ENCODE results near the gene PSMG2.

Gene PSMG2

DNA sequence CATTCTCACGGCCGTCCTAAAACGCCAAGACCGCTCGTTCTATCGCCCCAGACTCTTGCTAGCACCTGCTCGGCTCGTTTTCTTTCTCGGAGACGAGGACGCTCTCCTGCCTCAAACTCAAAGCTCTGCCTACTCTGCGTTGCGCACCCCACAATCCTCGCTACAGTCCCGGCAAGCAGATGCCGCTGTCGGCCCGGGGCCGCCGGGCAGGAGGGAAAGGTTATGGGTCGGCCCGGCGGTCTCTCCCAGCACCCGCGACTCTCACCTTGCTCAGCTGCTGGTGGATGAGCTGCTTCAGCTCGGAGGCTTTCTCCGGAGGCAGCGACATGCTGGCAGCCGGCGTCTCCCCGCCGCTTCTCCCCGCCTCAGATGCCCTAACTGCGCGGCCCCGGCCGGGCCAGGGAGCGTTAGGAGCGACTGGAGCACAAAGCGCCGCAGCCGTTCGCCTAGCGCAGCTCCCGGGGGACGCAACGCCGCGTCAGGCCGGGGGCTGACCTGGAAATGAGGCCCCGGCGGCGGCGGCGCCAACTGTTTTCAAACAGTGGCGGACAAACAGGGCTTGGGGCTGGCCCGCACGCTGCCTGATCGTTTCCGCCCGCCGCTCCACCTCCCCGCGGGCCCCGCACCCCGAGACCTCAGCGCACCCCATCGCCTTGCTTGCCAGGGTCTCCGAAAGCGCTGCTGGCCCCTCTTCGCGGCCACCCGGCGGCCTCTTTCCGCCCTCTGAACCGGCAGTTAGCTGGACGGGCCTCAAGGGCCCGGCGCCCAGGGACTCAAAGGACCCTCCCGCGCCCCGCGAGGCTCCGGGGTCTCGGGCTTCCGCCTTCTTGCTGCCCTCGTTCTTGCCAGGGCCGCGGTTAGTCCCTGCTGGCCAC is at the start of gene PSMG2, which contains the start of gene CEP76:
Gene PSMG2 (plus strand): TSS at position 822 of the 875 bp plus-strand sequence. CDS start 66 bp downstream, outside the sequence.
Gene CEP76 (minus strand): TSS at position 503 of the 875 bp plus-strand sequence. CDS start 175 bp downstream, at position 328.
- DNase-seq (ENCODE audit: low spot score) = peak; percentile 88

DNA sequence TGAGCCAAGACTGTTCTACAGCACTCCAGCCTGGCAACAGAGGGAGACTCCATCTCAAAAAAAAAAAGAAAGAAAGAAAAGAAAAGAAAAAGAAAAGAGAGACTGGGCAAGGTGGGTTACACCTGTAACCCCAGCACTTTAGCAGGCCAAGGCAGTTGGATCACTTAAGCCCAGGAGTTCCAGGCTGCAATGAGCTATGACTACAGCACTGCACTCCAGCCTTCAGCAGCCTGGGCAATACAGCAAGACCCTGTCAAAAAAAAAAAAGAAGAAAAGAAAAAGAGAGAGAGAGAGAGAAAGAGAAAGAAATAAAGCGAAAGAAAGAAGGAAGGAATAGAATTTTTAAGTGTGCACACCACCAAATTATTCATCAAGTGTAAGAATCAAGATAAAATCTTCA is 47.9 kb upstream of the PSMG2 start:
- DNase-seq (ENCODE audit: low spot score) = no peak

GRCh38 chr18:12656605-12656937 is 46.3 kb upstream of the PSMG2 start:
- DNase-seq (ENCODE audit: low spot score) = no peak

- peak; percentile 11 for DNase-seq (ENCODE audit: low spot score)
These were observed 45.7 kb upstream of the PSMG2 start for GRCh38 chr18:12656938-12657683.

DNA sequence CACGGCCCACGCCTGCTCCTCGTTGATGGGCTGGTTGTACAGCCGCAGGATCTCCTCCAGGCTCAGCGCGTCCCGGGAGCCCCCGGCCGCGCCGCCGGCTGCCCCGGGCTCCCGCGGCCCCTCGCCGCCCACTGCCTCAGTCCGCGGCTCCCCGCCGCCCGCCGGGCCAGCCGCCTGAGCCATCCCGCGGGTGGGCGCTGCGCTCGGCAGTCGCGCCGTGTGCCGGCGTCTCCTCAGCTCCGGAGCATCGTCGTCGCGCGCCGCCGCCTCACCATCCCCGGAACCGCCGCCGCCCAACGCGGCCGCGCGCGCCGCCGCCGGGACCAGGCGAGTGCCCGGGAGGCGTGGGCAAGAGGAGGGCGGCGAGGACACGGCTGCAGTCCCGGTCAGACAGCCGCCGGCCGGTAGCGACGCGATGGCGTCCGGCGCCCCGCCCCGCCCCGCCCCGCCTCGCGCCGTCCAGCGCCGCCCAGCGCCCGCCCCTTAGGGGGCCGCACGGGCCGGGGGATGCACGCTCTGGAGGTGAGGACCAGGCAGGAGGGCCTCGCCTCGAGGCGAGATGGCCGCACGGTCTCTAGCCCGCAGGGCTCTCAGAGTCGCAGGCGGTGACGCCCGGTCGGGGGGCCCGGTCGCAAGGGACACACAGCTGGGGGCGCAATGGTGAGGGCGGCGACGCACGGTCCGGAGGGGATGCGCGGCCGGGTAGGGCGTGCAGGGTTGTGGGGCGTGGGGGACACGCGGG is 45.0 kb upstream of the PSMG2 start, which contains the start of gene SPIRE1:
Gene SPIRE1 (minus strand): TSS at position 424 of the 742 bp plus-strand sequence. CDS start 241 bp downstream, at position 183.
- DNase-seq (ENCODE audit: low spot score) = peak; percentile 63

DNA sequence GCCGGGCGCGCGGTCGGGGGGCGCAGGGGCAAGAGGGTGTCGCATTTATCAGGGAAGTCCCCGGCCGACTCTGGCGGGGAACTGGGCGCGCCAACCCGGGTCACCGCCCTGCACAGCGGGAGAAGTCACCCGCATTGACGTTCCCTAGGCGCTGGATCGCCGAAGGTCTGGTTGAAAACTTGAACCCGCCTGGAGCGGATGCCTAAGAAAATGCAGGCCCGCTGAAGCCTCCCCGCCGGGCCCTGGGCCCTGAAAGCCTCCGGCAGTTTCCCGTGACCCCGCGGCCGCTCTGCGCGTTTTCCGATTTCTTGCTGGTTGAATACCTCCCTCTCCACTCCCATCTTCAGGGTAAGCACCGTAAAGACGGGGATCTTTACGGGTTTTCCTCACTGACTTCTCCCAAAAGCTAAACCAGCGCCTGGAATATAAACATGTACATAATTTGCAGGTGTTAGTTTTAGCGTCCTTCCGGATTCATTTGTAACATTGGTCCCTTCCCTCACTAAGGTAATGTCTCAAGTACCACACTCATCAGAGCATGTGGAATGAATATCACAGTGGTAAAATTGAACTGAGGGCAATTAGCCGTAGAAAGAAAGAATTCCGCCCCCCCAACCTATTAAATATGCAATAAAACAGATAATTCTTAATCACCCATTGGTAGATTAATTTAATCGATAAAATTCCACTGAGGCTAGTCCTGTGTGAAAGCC is 44.3 kb upstream of the PSMG2 start:
- DNase-seq (ENCODE audit: low spot score) = peak; percentile 43

DNA sequence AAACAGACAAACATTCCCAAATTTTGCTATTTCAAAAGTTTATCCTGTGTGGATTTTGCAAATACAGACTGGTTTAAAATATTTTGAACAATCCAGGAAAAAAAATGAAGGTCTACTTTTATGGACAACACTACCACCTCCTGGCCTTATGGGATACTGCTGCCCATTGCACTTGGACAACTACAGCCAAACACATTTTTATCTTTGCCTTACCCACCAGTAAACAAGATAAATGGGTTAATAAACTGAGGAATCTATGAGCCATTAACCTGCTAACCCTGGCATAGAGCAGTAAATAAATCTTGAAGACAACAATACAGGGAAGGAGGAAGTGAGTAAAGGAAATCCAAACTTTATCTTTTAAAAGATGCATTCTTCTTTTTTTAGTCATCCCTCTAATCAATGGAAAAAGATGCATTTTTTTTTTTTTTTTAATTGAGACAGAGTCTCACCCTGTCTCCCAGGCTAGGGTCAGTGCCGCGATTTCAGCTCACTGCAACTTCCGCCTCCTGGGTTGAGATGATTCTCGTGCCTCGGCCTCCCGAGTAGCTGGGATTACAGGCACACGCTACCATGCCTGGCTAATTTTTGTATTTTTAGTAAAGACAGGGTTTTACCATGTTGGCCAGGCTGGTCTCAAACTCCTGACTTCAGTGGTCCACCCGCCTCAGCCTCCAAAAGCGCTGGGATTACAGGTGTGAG is 42.8 kb upstream of the PSMG2 start:
- peak; percentile 55 for DNase-seq (ENCODE audit: low spot score)

GRCh38 chr18:12668041-12668440 is 34.8 kb upstream of the PSMG2 start:
- no peak for DNase-seq (ENCODE audit: low spot score)

GRCh38 chr18:12679183-12679786 is 23.6 kb upstream of the PSMG2 start:
- peak; percentile 48 for DNase-seq (ENCODE audit: low spot score)

GRCh38 chr18:12686100-12686499 is 16.7 kb upstream of the PSMG2 start:
- DNase-seq (ENCODE audit: low spot score) = peak; percentile 46

GRCh38 chr18:12689256-12689850 is 13.5 kb upstream of the PSMG2 start:
- no peak for DNase-seq (ENCODE audit: low spot score)

GRCh38 chr18:12692206-12692605 is 10.6 kb upstream of the PSMG2 start:
- no peak for DNase-seq (ENCODE audit: low spot score)

DNA sequence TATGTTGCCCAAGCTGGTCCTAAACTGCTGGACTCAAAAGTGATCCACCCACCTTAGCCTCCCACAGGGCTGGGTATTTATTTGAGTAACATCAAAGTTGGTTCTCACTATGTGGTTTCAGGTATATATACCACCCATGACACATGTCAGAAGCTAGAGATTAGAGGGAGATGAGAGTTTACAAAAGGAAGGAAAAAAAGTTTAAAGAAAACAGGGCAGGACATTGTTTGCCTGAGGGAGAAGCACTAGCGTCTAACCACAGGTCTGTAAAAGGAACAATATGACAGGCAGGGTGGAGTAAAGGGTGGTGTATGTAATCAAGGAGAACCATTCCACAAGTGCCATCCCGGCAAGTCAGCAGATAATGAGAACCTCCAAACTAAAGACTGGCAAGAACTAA is 8.8 kb upstream of the PSMG2 start:
- peak; percentile 88 for DNase-seq (ENCODE audit: low spot score)

GRCh38 chr18:12699747-12700146 is 3.1 kb upstream of the PSMG2 start:
- no peak for DNase-seq (ENCODE audit: low spot score)

GRCh38 chr18:12701161-12701560 is 1.7 kb upstream of the PSMG2 start:
- peak; percentile 70 for DNase-seq (ENCODE audit: low spot score)

GRCh38 chr18:12703096-12703567 is 290 bp downstream of the PSMG2 start:
- no peak for DNase-seq (ENCODE audit: low spot score)

- DNase-seq (ENCODE audit: low spot score) = peak; percentile 27
These were observed 822 bp downstream of the PSMG2 start for GRCh38 chr18:12703664-12704063.

DNA sequence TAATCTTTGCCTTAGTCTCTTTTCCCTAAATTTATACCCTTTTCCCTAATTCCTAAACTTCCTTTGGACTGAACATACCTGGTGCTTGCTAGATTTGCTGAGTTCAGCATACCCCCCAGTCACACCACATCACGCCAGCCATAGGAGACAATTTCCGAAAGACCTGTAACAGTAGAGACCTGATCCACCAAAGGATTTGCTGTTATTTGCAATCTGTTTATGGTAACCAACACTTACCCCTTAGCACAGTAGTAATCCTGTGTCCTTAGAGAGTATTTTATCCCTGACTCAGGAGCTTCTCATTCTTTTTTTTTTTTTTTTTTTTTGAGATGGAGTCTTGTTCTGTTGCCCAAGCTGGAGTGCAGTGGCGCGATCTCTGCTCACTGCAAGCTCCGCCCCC is 8.6 kb downstream of the PSMG2 start:
- no peak for DNase-seq (ENCODE audit: low spot score)

DNA sequence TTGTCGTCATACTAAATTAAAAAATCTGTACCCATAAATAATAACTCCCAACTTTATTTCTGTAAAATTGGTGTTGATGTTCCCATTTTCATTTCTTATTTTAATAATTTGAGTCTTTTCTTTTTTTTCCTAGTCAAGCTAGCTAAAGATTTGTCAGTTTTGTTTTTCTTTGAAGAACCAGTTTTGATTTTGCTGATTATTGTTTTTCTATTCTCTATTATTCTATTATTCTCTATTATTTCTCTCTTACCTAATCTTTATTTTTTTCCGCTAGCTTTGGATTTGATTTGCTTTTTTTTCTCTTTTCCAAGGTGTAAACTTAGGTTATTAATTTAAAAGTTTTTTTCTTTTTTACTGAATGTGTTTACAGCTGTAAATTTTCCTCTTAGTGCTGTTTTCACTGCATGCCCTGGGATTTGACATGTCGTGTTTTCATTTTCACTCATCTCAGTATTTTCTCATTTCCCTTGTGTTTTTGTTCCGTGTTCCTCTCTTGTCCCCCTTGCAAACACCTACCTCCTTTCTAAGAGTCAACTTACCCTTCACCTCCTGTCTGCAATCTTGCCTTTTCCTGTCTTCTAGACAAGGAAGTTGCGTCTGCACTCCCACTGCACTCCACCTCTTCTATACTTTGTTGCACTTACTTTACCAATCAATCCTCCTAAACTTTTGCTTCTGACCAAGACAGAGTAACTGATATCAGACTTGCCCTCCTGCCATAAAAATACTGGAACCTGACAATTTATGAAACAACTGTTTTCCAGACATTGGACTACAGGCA is 18.8 kb downstream of the PSMG2 start:
- DNase-seq (ENCODE audit: low spot score) = no peak

Measured in SW480 (cell line).